NCI-H2081 treated with DMSO at 0.1 percent for 48 hours (cell line): ENCODE measurements around the gene ZDHHC14.

Experiments
- DNase-seq: peaks from one replicate; lab custom pipeline; 2025; lab: John Stamatoyannopoulos, UW

Gene ZDHHC14

DNA sequence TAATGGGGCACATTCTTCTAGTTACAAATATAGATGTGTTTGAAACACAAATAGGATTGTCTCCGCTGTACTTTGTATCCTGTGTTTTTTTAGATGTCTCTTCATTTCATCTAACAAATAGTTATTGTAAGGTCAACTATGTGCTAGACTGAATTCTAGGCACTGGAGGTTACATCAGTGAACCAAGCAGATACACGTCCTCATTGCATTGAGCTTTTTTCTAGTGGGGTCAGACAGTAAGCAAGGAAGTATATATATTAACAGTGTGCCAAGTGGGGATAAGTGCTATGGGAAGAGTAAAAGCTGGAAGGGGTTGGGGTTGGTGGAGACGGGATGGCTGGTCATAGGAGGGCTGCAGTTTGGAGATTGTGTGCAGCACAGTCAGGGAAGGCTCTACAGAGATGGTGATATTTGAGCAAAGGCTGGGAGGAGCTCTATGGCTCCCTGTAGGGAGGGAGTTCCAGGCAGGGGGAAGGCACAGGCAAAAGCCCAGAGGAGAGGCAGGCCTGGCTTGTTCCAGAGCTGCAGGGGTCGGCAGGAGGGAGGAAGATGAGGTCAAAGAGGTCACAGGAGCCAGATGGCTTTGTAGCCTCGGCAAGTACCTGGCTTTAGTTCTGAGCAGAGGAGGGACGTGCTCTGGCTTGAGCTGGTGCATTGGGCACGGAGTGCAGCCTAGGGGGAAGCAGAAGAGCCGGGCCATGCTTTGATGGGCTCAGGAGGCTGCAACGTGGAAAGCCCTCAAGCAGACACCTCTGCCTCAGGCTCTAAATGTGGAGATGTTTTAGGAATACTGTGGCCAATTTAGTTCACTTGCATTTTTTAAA is 152.3 kb downstream of the ZDHHC14 start:
- DNase-seq = no peak

DNA sequence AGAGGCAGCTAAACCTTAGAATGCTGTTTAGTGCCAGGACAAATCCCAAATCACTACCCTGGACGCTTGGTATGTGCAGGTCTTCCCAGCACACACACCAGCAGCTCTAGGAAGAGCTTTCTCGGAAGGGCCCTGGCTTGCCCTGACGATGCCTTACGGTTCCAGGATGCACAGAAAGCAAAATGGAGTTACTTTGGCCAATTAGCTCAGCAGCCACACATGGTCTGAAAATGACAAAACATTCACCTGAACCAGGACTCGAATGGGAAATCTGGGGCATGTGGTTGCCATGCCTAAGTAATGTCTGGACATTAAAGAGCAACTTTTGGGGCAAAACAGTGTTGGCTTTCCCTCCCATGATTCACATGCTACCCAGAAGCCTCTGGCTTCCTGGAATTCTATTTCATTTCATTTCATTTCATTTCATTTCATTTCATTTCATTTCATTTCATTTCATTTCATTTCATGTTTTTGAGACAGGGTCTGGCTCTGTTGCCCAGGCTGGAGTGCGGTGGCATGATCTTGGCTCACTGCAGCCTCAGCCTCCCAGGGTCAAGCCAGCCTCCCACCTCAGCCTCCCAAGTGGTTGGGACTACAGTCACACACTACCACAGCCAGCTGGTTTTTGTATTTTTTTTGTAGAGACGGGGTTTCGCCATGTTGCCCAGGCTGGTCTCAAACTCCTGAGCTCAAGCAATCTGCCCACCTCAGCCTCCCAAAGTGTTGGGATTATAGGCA is 153.3 kb downstream of the ZDHHC14 start:
- DNase-seq = no peak

- no peak for DNase-seq
Measured at GRCh38 chr6:157534977-157535339, 154.0 kb downstream of the ZDHHC14 start.

DNA sequence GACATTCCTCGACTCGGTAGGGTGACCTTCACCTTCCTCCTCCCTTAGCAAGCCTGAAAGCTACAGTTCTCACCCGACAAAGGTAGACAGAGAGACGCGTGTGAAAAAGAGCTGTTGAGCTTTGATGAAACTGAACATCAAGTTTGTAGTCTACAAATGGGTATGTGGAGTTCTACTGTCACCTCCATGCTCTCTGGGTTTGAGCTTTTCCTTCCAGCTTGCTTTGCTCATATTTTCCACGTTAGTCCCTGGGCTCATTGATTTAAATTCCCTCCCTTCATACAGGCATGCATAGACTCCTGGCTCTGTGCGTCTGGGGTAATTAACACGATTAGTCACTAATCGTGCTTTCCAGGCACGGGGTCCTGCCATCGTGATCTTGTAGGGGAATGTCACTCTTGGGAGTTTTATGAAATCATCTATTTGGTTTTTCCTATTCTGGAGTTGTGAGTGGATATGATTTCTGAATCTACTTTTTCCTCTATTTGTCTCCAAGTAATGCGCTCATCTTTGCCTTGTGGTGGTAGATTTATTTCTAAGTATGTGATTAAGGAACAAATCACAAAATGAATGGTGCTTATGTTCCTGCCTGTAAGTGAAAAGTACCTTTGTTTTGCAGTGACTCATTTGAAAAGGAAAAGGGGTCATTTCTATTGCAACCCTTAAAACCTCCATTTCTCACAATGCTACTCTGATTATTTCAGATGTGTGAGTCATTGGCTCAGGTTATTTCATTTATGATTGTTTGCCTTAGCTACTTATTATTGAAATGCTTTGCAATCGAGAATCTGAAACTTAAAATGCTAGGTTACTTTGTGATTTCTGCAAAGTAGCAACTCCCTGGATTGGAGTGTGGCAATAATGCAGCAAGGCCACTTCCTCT is 154.6 kb downstream of the ZDHHC14 start:
- DNase-seq = no peak

DNA sequence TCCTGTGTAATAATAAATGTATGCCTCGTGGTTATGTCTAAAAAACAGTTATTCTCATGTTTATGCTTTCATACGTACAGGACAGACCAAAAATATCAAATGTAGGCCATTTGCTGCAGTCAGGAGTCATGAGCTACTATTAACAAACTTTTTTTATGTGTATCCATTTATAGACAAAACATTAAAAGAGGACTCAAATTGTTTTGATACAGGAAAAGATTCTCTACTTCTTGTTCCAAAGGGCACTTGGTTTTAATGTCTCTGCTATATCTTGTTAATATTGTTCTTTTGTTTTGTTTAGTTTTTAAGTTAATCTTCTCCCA is 155.2 kb downstream of the ZDHHC14 start:
- DNase-seq = no peak

DNA sequence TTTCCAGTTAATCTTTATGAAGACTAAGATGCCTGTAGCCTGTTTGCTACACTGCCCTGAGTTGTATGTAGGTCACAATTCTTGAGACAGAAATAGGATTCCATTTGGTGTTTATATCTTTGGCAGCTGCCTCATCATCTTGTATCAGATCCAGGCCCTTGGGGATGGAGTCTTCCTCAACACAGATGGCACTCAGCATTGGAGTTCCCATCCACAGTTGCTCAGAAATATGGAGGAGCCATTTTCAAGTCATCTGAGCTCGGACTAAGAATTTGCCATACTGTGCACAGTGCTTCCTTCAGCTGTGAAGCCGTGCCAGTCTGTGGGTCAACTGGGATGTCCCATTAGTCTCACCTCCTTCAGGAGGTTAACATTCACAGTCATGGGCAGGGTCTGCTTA is 156.6 kb downstream of the ZDHHC14 start:
- no peak for DNase-seq

GRCh38 chr6:157538168-157538567 is 157.2 kb downstream of the ZDHHC14 start:
- no peak for DNase-seq

GRCh38 chr6:157538698-157539097 is 157.7 kb downstream of the ZDHHC14 start:
- no peak for DNase-seq

DNA sequence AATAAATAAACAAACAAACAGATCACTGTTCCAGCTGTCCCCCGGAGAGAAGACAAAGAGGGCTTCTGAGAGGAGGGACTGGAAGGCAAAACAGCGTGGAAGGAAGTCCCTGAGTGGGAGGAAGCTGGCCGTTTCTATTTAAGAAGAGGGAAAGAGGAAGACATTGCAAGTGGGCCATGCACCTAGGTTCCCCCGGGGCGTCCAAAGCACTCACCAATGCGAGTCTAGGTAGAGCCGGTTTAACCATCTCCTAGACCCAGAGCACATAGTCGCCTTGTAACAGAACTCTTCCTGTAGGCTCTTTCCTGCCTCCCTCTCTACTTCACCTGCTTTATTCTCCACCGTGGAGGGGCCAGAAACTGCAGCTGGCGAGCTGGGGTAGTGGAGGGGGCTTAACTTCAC is 158.4 kb downstream of the ZDHHC14 start:
- no peak for DNase-seq

DNA sequence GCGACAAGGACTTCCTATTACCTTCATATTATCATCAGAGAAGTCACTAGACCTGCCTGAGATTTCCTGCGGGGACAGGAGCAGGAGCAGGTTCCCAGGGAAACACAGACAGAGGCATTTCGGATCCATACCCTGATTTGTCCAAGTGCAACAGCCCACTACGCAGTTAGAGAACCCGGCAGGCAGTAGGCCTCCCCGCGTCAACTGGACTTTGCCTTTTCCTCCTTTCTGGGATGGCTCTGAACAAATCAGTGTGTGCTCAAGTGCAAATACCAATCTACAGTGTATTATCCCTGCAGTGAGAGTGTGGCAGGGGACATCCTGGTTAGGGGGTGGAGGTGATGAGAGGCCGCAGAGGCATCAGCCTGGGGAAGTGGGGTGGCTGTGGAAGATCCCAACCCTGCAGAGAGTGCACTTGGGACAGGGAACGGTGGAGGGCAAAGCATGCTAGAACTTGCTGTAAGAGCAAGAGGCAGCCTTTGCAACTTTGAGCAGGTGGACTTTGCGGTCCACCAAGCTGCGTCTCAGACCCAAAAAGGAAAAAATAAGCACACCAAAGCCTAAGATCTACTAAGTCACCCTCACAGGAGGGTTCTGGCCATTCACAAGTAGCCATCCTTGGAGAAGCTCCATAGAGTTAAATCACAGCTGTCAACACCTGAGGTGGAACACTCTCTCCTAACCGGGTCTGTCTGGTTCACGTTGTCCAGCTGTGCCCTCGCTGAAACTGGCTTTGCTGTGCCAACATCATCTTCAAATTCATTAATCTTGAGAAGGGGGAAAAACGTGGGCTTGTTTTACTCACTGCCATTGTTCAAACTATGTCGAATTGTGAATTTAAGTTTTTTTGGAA is 159.1 kb downstream of the ZDHHC14 start:
- DNase-seq = no peak

DNA sequence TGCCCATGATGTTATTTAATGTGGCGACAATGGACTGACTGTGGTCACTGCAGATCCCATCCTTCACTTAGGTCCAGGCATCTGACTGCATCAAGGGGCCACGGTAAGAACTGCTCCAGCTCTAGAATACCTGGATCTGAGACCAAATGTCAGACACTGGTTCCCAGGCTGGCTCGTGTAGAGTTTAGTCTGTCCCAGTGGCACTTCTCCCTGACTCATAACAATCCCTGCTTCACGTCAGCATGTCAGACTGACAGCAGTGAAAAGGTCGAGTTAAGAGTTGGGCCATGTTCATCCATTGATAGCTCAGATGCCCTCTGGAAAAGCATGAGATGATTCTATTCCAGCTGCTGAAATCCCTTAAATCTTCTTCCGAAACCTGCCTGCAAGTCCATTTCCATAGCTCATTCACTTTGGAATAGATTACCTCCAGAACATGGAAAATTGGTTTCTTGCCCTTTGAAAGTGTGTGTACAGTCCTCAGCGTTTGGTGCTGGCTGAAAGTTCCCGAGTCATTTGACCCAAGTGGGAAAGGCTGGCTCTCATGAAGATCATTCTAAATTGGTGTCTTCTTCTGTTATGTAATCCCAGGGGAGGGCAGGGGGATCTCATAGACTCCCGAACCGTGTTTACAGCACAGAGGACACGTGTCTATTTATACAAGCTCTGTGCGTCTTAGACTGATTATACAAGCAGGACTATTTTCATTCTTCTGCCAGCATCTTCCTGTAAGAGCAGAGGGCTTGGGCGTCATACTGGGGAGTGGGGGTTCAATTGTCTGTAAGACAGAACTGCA is 160.8 kb downstream of the ZDHHC14 start:
- no peak for DNase-seq

DNA sequence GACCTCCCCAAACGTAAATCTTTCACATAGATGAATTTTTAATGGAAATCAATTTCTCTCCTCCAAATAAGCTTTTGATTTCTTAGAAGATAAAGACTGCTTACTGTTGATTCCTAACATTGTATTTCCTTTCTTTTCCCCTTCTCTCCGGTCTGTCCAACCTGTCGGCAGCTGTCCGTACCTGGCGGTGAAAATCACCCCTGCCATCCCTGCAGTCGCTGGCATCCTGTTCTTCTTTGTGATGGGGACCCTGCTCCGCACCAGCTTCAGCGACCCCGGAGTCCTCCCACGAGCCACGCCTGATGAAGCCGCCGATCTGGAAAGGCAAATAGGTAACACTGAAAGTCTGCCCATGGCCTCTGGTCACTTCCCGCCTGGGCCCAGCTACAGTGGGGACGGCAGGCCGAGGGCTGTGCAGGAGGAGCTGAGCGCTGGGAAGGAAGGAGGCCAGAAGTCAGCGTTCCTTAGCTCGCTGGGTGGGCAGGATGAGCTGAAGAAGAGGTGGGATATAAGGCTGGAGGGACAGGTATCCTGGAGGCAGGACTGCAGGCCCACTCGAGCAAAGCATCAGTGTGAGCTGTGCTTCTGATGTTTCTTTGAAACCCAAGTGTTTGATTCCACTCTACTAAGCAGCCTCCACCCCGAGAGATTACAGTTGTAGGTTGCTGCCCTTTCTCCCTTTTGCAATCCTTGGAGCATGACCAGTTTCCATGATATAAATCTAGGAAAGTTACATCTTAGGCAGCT is 161.6 kb downstream of the ZDHHC14 start:
- DNase-seq = no peak

- DNase-seq = no peak
Measured at GRCh38 chr6:157546321-157546720, 165.3 kb downstream of the ZDHHC14 start.

- no peak for DNase-seq
Measured at GRCh38 chr6:157547112-157547511, 166.1 kb downstream of the ZDHHC14 start.

DNA sequence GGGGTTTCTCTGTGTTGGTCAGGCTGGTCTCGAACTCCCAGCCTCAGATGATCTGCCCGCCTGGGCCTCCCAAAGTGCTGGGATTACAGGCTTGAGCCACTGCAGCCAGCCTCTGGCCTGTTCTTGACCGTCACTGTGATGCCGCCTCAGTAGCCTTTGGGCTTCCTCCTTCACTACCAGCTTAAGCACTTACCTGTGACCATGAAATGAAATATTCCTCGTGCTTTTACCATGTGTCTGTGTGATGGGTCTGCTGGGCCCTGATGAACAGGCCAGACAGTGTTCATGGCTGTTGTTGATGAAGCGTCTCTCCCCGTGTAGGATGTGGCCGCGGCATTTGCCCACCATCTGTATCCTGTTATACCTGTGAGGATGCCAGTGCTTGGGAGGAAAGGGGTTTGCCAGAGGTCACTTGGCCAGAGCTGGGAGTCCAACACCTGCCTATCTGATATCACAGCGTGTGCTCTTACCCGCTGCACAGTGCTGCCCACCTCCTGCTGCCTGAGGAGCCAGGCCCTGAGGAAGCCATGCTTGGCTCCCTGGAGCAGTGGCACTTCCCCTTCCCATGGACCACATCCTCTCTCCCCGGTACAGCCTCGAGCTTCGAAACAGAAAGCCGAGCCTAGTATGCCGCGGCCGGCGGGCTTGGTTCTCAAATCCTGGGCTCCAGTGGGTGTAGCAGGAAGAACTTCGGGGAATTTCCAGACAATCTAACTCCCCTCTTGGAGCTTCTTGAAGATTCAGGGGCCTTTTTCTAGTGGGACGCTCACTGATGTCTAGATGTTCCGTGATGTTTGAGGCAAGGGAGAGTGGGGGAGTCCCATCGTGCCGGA is 167.9 kb downstream of the ZDHHC14 start:
- DNase-seq = no peak

DNA sequence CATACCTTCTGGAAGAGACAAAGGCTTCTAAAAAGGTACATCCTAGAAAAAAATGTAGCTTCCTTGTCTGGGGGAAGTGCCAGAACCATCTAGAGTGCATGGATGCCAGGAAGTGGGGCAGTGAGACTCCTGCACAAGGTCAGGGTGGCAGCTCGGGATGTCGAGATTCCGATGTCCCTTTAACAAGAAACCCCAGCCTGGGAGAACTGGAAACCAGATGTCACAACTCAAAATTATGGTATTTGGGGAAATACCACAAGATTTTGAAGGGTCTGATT is 168.4 kb downstream of the ZDHHC14 start:
- DNase-seq = no peak

DNA sequence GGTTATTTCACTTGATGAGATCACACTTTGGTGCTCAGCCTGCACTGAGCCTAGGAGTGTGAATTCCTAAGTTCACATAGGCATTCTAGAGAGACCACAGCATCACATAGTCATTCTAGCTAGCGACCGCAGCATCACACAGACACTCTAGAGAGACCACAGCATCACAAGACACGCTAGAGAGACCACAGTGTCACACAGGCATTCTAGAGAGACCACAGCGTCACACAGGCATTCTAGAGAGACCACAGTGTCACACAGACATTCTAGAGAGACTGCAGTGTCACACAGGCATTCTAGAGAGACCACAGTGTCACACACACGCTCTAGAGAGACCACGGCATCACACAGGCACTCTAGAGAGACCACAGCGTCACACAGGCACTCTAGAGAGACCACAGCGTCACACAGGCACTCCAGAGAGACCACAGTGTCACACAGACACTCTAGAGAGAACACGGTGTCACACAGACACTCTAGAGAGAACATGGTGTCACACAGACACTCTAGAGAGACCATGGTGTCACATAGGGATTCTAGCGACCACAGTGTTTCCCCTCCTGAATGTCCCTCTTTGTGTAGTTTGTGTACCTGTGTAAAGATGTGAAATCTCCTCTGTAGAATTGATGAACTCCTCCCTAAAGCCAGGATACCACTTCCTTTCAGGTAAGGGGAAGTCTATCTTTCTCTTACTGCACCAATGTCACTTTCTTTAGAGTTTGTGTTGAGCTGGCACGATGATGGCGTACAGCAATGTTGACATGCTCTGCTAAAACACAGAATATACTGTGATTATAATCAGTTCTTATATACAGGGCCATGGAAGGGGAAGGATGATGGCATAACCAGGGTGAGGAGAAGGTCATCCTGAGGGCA is 169.4 kb downstream of the ZDHHC14 start:
- DNase-seq = no peak

DNA sequence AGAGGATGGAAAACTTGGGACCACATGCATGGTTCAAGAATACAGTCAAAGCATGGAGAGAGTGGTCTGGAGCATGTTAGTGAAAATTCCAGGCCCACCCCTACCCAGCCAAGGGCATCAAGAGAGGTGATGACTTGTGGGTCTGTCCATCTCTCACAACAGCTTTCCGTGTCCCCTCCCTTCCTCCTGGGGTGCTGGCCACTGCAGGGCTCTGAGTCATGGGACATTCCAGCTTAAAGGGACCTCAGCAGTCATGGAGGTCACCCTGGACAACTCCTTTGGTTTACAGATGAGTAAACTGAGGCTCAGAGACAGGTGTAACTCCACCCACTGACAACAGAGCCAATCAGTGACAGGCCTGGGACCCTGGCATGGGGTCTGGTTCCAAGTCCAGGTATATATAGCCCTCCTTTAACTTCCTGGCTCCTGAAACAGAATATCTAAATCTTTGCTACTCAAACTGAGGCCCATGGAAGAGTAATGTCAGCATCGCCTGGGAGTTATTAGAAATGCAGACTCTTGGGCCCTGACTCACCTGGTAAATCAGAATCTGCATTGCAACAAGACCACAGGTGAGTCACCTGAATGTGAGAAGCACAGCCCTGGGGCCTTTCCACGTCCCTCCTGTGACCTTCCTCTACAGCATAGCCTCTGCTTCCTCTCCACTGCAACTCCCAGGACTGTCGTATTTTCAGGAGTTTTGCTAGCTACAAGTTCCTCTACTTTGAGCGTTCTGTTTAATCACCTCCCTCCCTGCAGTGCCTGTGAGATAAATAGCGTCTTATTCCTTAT is 170.2 kb downstream of the ZDHHC14 start:
- no peak for DNase-seq
